ENCODE measurements around the gene ANXA11. TPM values are rescaled to one million over a fixed set of nuclear protein-coding genes. Genes with fewer than 3 reads are reported as not detected.
"Not testable (repeated sequence)": the region's sequence is repeated elsewhere in the genome, so short reads cannot be mapped to it uniquely, and the experiment has no call there.

ANXA11 gene
- total RNA-seq, result 83.7 and 124 TPM in 2 replicates
- polyA plus RNA-seq, result 206 and 308 TPM in 2 replicates
- polyA plus RNA-seq (2012), result 724 and 1,112 TPM in 2 replicates
- 182 and 357 TPM in 2 replicates for polyA minus RNA-seq (ENCODE audit: low replicate concordance)

GRCh38 chr10:80205477-80206276 lies at the start of gene ANXA11:
Gene ANXA11, minus strand, starts transcription at chr10:80205537. Its CDS starts 32,676 bp downstream, at chr10:80172861.
- Histone ChIP-seq H3K4me1 (ENCODE audit: control insufficient read depth, extremely low read depth, insufficient read depth, low read length) (peaks cover 26% of the 10 kb centered on the region), H3K4me2 (ENCODE audit: extremely low read depth, insufficient read depth, low read length) (peak within 1 kb of the TSS; percentile 80), H3K36me3 (ENCODE audit: control insufficient read depth, insufficient read depth, low read length) (peaks cover 3% of the 10 kb centered on the region), H3K27ac (ENCODE audit: insufficient read depth, low read length) (peak within 1 kb of the TSS; percentile 95), H2AFZ (ENCODE audit: low read length) (no peak within 1 kb of the TSS), H3K27me3 (ENCODE audit: control insufficient read depth, insufficient read depth, low read length) (no peaks in the 10 kb centered on the region), H4K20me1 (ENCODE audit: control insufficient read depth, extremely low read depth, insufficient read depth, low read length) (no peaks in the 10 kb centered on the region), H3K4me3 (replicated peaks in 1 of 4; ENCODE audit: control extremely low read depth in 1 of 4, insufficient read depth in 1 of 4, low read depth in 3 of 4, low read length in 4 of 4) (peak within 1 kb of the TSS; percentile 73 to 96 (median 94)), H3K9me3 (ENCODE audit: control insufficient read depth, insufficient read depth, low read depth, low read length) (no peaks in the 10 kb centered on the region), H3K79me2 (ENCODE audit: control insufficient read depth, insufficient read depth, low read length) (peaks cover 59% of the 10 kb centered on the region), H3K9ac (ENCODE audit: insufficient read depth, low read length) (peak within 1 kb of the TSS; percentile 94)
- peak; percentile 61 to 68 for DNase-seq (ENCODE audit: low read depth in 2 of 2)
- TF ChIP-seq EZH2 (IDR thresholded peaks at IDR 0.05; ENCODE audit: low read length, missing control alignments) (no peak), CTCF (conservative IDR thresholded peaks at IDR 0.05 in 1 of 2, IDR thresholded peaks at IDR 0.05 in 1 of 2; ENCODE audit: low read depth in 1 of 2, low read length in 2 of 2) (no peak)

- H3K27me3 ChIP-seq (ENCODE audit: control insufficient read depth, insufficient read depth, low read length), result not testable (repeated sequence)
These were observed 49.4 kb upstream of the ANXA11 start for GRCh38 chr10:80254726-80255125.

GRCh38 chr10:80253963-80254271 lies 48.6 kb upstream of the ANXA11 start:
- not testable (repeated sequence) for H3K4me2 ChIP-seq (ENCODE audit: extremely low read depth, insufficient read depth, low read length); H3K4me3 ChIP-seq (replicated peaks in 1 of 4; ENCODE audit: control extremely low read depth in 1 of 4, insufficient read depth in 1 of 4, low read depth in 3 of 4, low read length in 4 of 4); H3K9me3 ChIP-seq (ENCODE audit: control insufficient read depth, insufficient read depth, low read depth, low read length); H3K36me3 ChIP-seq (ENCODE audit: control insufficient read depth, insufficient read depth, low read length); H3K9ac ChIP-seq (ENCODE audit: insufficient read depth, low read length); DNase-seq (ENCODE audit: low read depth in 2 of 2); H3K27me3 ChIP-seq (ENCODE audit: control insufficient read depth, insufficient read depth, low read length); H3K4me1 ChIP-seq (ENCODE audit: control insufficient read depth, extremely low read depth, insufficient read depth, low read length); H2AFZ ChIP-seq (ENCODE audit: low read length); H4K20me1 ChIP-seq (ENCODE audit: control insufficient read depth, extremely low read depth, insufficient read depth, low read length); H3K79me2 ChIP-seq (ENCODE audit: control insufficient read depth, insufficient read depth, low read length); H3K27ac ChIP-seq (ENCODE audit: insufficient read depth, low read length)

More at GRCh38 chr10:80254726-80255125, 49.4 kb upstream of the ANXA11 start:
- H3K4me2 ChIP-seq (ENCODE audit: extremely low read depth, insufficient read depth, low read length); H3K27ac ChIP-seq (ENCODE audit: insufficient read depth, low read length); H3K79me2 ChIP-seq (ENCODE audit: control insufficient read depth, insufficient read depth, low read length); H3K4me3 ChIP-seq (replicated peaks in 1 of 4; ENCODE audit: control extremely low read depth in 1 of 4, insufficient read depth in 1 of 4, low read depth in 3 of 4, low read length in 4 of 4); H3K9me3 ChIP-seq (ENCODE audit: control insufficient read depth, insufficient read depth, low read depth, low read length); H3K36me3 ChIP-seq (ENCODE audit: control insufficient read depth, insufficient read depth, low read length); DNase-seq (ENCODE audit: low read depth in 2 of 2); H3K9ac ChIP-seq (ENCODE audit: insufficient read depth, low read length); H3K4me1 ChIP-seq (ENCODE audit: control insufficient read depth, extremely low read depth, insufficient read depth, low read length); H2AFZ ChIP-seq (ENCODE audit: low read length); H4K20me1 ChIP-seq (ENCODE audit: control insufficient read depth, extremely low read depth, insufficient read depth, low read length): not testable (repeated sequence)

- H2AFZ ChIP-seq (ENCODE audit: low read length), result no peak overlapping the region
- H3K4me1 ChIP-seq (ENCODE audit: control insufficient read depth, extremely low read depth, insufficient read depth, low read length), result no peaks in the 10 kb centered on the region
- H3K79me2 ChIP-seq (ENCODE audit: control insufficient read depth, insufficient read depth, low read length), result no peaks in the 10 kb centered on the region
- H3K27me3 ChIP-seq (ENCODE audit: control insufficient read depth, insufficient read depth, low read length), result peaks cover 2% of the 10 kb centered on the region
- H3K27ac ChIP-seq (ENCODE audit: insufficient read depth, low read length), result no peak overlapping the region
- H4K20me1 ChIP-seq (ENCODE audit: control insufficient read depth, extremely low read depth, insufficient read depth, low read length), result no peaks in the 10 kb centered on the region
- H3K4me2 ChIP-seq (ENCODE audit: extremely low read depth, insufficient read depth, low read length), result no peak overlapping the region
- no peak overlapping the region for H3K9ac ChIP-seq (ENCODE audit: insufficient read depth, low read length)
- H3K9me3 ChIP-seq (ENCODE audit: control insufficient read depth, insufficient read depth, low read depth, low read length), result no peaks in the 10 kb centered on the region
- no peak overlapping the region for H3K4me3 ChIP-seq (replicated peaks in 1 of 4; ENCODE audit: control extremely low read depth in 1 of 4, insufficient read depth in 1 of 4, low read depth in 3 of 4, low read length in 4 of 4)
- no peaks in the 10 kb centered on the region for H3K36me3 ChIP-seq (ENCODE audit: control insufficient read depth, insufficient read depth, low read length)
- no peak for DNase-seq (ENCODE audit: low read depth in 2 of 2)
- TF ChIP-seq EZH2 (IDR thresholded peaks at IDR 0.05; ENCODE audit: low read length, missing control alignments), result no peak
- no peak for TF ChIP-seq CTCF (conservative IDR thresholded peaks at IDR 0.05 in 1 of 2, IDR thresholded peaks at IDR 0.05 in 1 of 2; ENCODE audit: low read depth in 1 of 2, low read length in 2 of 2)
These were observed 48.1 kb upstream of the ANXA11 start for GRCh38 chr10:80253266-80253962.
